Stimulated activated CD4-positive, alpha-beta T cell treated with anti-CD3 and anti-CD28 coated beads, Interleukin-12 subunit alpha, Interleukin-12 subunit beta, amount 100 ng/mL, for 48 hours (primary cell): Measurements from ENCODE around the gene MUC3A.
A peak's percentile ranks its signal among the peaks of the same experiment; 100 is the strongest.

Experiments
- DNase-seq, 3 donors: peaks; one replicate each; pipeline ENCODE4 v3.0.0-alpha.2; 2020; ENCODE audit warnings: low read depth in 2 of 3, low spot score in 1 of 3

MUC3A gene

GRCh38 chr7:101017064-101017777 is 67.9 kb downstream of the MUC3A start:
- peak; percentile 32 to 65 (median 40) for DNase-seq
